SH-SY5Y (cell line): ENCODE measurements around the gene SHISA9.

ENCODE experiments used
- GATA2 ChIP-seq: IDR thresholded peaks from 2 replicates; pipeline ENCODE4 v1.6.1; 2011; ENCODE audit warnings: mild to moderate bottlenecking, low read depth, low read length
- GATA3 ChIP-seq: IDR thresholded peaks from 2 replicates; pipeline ENCODE4 v1.6.1; 2011; ENCODE audit warnings: low read depth, mild to moderate bottlenecking, low read length, moderate library complexity

DNA sequence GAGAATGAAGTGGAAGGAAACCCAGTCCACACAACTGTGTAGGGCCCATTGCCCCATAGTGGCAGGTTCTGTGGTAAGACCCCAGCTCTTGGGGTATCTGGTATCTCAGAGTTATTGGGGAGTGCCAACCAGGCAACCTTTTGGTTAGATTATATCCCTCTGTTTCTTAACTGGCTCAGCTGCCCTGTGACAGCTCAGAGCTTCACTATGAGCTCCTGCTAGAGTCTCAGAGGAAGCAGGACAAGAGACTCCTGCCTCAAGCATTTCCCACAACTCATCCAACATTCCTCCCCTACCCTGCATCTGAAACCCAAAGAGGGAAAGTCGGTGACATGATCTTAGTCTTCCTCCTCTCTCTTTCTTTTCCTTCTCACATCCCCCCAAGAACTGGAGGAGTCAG lies 292.3 kb downstream of the SHISA9 start:
- TF ChIP-seq GATA2 (no peak), GATA3 (no peak)
